Measurements from ENCODE around the gene AGO4.

DNA sequence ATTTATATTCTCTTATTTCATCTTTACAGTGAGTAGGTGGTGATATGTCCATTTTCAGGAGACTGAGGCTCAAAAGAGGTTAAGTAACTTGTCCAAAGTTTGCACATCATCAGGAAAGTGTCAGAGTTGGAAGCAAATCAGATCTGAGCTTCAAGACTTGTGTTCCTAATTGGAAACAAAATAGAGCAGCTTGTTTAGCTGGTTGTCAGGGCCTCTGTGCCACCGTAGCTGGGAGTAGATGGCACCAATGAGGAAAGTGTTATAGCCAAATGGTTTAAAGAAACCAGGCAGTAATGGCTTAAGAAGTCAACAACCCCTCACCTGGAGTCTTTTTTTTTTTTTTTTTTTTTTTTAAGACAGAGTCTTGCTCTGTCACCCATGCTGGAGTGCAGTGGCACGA is 94.9 kb downstream of the AGO4 start:
- no peak for TF ChIP-seq CTCF (IDR thresholded peaks at IDR 0.05)
- no peak for TF ChIP-seq EP300 (IDR thresholded peaks at IDR 0.05)
- no peak for TF ChIP-seq POLR2A (IDR thresholded peaks at IDR 0.05)
- no peak for TF ChIP-seq POLR2AphosphoS5 (IDR thresholded peaks at IDR 0.05)

Data from gastroesophageal sphincter (tissue), 3 donors.